ENCODE measurements around the gene MAST1.

- TF ChIP-seq CTCF (IDR thresholded peaks at IDR 0.05) (no peak), POLR2A (IDR thresholded peaks at IDR 0.05) (no peak)
Observed at GRCh38 chr19:12828494-12828893, 9.8 kb upstream of the MAST1 start.

All from testis (tissue), 2 donors.